Lower lobe of right lung (tissue), 2 donors: ENCODE results near the gene FAM163B. TPM values are rescaled to one million over a fixed set of nuclear protein-coding genes. Genes with fewer than 3 reads are reported as not detected.
A peak's percentile ranks its signal among the peaks of the same experiment; 100 is the strongest.

Experiments
- ATAC-seq, 2 donors: fragments of 200-7000 bp; cut with Tn5 transposase; one replicate each; pipeline ENCODE4 v1.9.1; 2020 to 2022; ENCODE audit warnings: mild to moderate bottlenecking in 2 of 2, moderate library complexity in 2 of 2
- DNase-seq: peaks from one replicate; pipeline ENCODE4 v3.0.0-alpha.2; 2020
- H3K27ac ChIP-seq: fragments of 200-600 bp; one replicate; pipeline ENCODE4 v1.8.0; 2022
- H3K27me3 ChIP-seq: fragments of 200-600 bp; one replicate; pipeline ENCODE4 v1.8.0; 2022; ENCODE audit warnings: low read depth
- H3K36me3 ChIP-seq: fragments of 200-600 bp; one replicate; pipeline ENCODE4 v1.8.0; 2022; ENCODE audit warnings: mild to moderate bottlenecking
- H3K4me1 ChIP-seq: fragments of 200-600 bp; one replicate; pipeline ENCODE4 v1.8.0; 2022
- H3K4me3 ChIP-seq: fragments of 200-600 bp; one replicate; pipeline ENCODE4 v1.8.0; 2022; ENCODE audit warnings: mild to moderate bottlenecking
- H3K9me3 ChIP-seq: fragments of 200-600 bp; one replicate; pipeline ENCODE4 v1.8.0; 2022
- intact Hi-C: fragments of 100-400 bp; cut with DNase I; formaldehyde crosslinking; loops from one replicate; pipeline ENCODE4 v1.11.0; 2022
- total RNA-seq: library from RNA; stranded (reverse); fragmentation: NEBNext Ultra II Directional; extraction: Animal tissue kit (Norgen Biotek cat#: 25700); gene quantifications from one replicate; pipeline ENCODE4 v1.2.1, GENCODE V29; 2021
- TF ChIP-seq, protein P1 (sequence below): fragments of 200-600 bp; IDR thresholded peaks from one replicate; pipeline ENCODE4 v1.8.0; 2022; ENCODE audit warnings: antibody characterized with exemption, mild to moderate bottlenecking
- donor health status: DM: no; HTN: yes; CAD: no; lungs with severe emphysema.

FAM163B gene
- total RNA-seq, 1 donor from 2014 or later: not detected

DNA sequence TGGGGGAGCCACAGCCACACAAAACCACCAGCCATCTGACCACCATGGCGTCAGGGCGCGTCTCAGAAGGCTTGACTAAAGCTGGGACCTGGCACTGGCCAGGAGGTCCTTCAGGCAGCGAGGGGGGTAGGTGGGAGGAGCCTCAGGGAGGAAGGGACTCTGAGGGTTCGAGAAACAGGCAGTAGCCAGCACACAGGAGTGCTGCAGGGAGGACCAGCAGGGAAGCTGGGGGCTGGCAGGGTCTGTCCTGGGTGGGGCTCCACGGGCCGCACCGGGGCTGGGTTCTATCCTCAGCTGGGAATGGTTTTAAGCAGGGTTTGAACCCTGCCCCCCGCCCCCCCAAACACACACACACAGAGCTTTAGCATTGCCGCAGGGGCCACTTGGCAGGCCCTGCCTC lies 7.4 kb downstream of the FAM163B start:
- TF ChIP-seq, protein P1, sequence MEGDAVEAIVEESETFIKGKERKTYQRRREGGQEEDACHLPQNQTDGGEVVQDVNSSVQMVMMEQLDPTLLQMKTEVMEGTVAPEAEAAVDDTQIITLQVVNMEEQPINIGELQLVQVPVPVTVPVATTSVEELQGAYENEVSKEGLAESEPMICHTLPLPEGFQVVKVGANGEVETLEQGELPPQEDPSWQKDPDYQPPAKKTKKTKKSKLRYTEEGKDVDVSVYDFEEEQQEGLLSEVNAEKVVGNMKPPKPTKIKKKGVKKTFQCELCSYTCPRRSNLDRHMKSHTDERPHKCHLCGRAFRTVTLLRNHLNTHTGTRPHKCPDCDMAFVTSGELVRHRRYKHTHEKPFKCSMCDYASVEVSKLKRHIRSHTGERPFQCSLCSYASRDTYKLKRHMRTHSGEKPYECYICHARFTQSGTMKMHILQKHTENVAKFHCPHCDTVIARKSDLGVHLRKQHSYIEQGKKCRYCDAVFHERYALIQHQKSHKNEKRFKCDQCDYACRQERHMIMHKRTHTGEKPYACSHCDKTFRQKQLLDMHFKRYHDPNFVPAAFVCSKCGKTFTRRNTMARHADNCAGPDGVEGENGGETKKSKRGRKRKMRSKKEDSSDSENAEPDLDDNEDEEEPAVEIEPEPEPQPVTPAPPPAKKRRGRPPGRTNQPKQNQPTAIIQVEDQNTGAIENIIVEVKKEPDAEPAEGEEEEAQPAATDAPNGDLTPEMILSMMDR: no peak
- ATAC-seq (no peak), DNase-seq (peak; percentile 30)
- Histone ChIP-seq H3K9me3 (peaks cover 14% of the 10 kb centered on the region), H3K27ac (no peak overlapping the region), H3K27me3 (peaks cover 31% of the 10 kb centered on the region), H3K4me3 (no peak overlapping the region), H3K36me3 (no peaks in the 10 kb centered on the region), H3K4me1 (no peaks in the 10 kb centered on the region)
- intact Hi-C loops: no loop called here

DNA sequence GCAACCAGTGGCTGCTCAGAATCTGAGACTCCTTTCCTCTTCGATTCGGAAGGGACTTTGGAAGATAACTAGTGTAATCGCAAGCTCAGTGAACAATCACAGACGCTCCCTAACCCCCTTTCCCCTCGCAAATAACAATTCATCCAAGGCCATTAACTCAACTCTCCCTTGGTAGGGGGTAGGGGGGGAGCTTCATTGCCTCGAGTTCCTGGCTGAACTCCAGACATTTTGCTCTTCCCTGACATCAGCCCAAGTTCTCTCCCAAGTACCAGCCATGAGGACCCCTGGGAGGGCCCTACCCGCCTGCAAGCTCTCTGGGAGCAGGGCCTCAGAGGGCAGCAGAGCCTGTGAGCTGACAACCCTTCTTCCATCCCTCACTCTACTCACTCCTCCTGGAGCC lies 8.4 kb downstream of the FAM163B start:
- no peak for ATAC-seq
- DNase-seq: no peak
- no peaks in the 10 kb centered on the region for H3K4me1 ChIP-seq
- no peaks in the 10 kb centered on the region for H3K36me3 ChIP-seq
- no peak overlapping the region for H3K4me3 ChIP-seq
- intact Hi-C loops: no loop called here
- TF ChIP-seq, protein P1: no peak
- no peak overlapping the region for H3K27ac ChIP-seq
- H3K9me3 ChIP-seq: peaks cover 19% of the 10 kb centered on the region
- peaks cover 27% of the 10 kb centered on the region for H3K27me3 ChIP-seq

DNA sequence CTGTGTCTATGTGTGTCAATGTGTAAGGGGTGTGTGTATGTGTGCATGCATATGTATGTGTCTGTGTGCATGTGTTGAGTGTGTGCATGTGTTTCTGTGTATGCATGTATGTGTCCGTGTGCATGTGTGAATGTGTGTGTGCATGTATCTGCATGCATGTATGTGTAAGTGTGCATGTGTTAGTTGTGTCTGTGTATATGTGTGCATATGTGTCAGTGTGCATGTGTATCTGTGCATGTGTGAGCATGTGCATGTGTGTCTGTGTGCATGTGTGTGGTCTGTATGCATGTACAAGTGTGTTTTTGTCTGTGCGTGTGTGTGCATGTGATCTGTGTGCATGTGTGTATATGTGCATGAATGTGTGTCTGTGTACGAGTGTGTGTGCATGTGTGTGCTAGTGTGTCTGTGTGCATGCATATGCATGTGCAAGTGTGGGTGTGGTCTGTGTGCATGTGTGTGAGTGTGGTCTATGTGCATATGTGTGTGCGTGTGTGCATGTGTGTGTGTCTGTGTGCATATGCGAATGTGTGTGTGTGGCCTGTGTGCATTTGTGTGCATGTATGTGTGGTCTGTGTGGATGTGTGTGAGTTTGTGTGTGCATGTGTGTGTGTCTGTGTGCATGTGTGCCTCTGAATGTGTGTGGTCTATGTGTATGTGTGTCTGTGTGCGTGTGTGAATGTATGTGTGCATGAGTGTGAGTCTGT lies 9.6 kb downstream of the FAM163B start:
- no peaks in the 10 kb centered on the region for H3K36me3 ChIP-seq

DNA sequence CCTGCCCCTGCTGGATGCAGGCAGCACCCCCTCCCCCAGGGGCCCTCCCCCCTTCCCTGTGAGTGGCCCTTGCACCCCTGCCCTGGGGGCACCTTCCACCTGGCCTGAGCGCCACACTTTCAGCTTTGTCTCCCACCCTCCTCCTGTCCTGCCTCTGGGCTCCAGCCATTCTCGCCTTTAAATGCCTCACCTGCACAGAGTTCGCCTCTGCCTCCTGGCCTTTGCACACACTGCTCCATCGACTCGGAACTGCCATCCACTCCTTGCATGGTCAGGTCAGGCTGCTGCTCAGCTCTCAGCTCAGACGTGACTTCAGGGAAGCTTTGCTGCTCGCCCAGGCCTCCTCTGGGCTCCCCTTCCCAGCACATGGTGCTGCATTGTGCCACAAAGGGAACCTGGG lies 10.2 kb downstream of the FAM163B start:
- H3K27ac ChIP-seq: no peak overlapping the region
- ATAC-seq (no peak), DNase-seq (no peak)
- H3K36me3 ChIP-seq: no peaks in the 10 kb centered on the region
- H3K9me3 ChIP-seq: peaks cover 19% of the 10 kb centered on the region
- peaks cover 21% of the 10 kb centered on the region for H3K27me3 ChIP-seq
- H3K4me1 ChIP-seq: no peaks in the 10 kb centered on the region
- TF ChIP-seq, protein P1: no peak
- intact Hi-C loops: no loop called here
- H3K4me3 ChIP-seq: no peak overlapping the region

More for the DNA sequence above, 9.6 kb downstream of the FAM163B start:
- Histone ChIP-seq H3K9me3 (peaks cover 19% of the 10 kb centered on the region), H3K4me3 (no peak overlapping the region), H3K27ac (no peak overlapping the region), H3K27me3 (peaks cover 21% of the 10 kb centered on the region), H3K4me1 (no peaks in the 10 kb centered on the region)
- intact Hi-C loops: no loop called here
- TF ChIP-seq, protein P1: no peak
- DNase-seq (no peak), ATAC-seq (no peak)

DNA sequence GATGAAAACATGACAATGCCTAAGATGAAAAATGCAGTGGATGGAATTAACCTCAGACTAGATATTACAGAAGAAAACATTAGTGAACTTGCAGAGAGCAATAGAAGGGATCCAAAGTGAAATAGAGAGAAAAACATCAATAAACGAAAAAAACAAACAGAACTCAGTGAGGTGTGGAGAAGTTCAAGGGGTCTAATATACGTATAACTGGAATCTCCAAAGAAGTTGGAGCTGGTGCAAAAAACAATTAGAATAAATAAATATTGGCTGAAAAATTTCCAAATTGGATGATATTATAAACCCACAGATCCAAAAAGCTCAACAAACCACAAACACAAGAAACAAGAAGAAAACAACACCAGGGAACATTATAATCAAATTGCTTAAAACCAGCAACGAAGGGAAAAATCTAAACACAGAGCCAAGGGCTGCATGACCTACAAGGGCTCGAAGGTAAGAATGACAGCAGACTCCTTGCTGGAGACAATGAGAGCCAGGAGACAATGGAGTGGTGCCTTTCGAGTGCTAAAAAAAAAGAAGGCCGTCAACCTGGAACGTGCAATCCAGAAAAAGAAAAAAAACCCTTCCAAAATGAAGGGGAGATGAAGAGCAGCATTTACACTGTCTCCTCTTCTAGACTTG lies 11.8 kb downstream of the FAM163B start:
- H3K27ac ChIP-seq: no peak overlapping the region
- no peaks in the 10 kb centered on the region for H3K4me1 ChIP-seq
- H3K4me3 ChIP-seq: no peak overlapping the region
- H3K27me3 ChIP-seq: peaks cover 11% of the 10 kb centered on the region
- no peak for ATAC-seq
- H3K9me3 ChIP-seq: peaks cover 19% of the 10 kb centered on the region
- no peak for DNase-seq
- no peaks in the 10 kb centered on the region for H3K36me3 ChIP-seq
- intact Hi-C loops: no loop called here
- TF ChIP-seq, protein P1: no peak
